OCI-LY3 (cell line): Measurements from ENCODE around the gene WDR31.
"Not testable (repeated sequence)": the region's sequence is repeated elsewhere in the genome, so short reads cannot be mapped to it uniquely, and the experiment has no call there.

Experiments used
- EZH2phosphoT487 ChIP-seq: fragments of 200-600 bp; shearing (Covaris generic); IDR thresholded peaks from 2 replicates; pipeline ENCODE4 v1.6.1; 2018; ENCODE audit warnings: antibody characterized with exemption, mixed run types, low read depth
- TF ChIP-seq, protein P1 (sequence below): fragments of 200-600, 300-600 bp; sonication (generic); IDR thresholded peaks from 2 replicates; pipeline ENCODE4 v1.5.1; 2014; ENCODE audit warnings: antibody characterized with exemption, low read length, low read depth

DNA sequence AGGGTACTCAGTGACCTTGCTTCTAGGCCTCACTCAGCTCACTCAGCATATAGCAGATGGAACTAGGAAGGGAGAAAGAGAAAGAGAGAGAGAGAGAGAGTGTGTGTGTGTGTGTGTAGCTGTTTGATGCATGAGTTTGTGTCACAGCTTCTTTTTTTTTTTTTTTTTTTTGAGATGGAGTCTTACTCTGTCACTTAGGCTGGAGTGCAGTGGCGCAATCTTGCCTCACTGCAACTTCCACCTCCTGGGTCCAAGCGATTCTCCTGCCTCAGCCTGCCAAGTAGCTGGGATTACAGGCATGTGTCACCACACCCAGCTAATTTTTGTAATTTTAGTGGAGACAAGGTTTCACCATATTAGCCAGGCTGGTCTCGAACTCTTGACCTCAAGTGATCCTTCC, 25.6 kb upstream of the WDR31 start:
- TF ChIP-seq, protein P1, sequence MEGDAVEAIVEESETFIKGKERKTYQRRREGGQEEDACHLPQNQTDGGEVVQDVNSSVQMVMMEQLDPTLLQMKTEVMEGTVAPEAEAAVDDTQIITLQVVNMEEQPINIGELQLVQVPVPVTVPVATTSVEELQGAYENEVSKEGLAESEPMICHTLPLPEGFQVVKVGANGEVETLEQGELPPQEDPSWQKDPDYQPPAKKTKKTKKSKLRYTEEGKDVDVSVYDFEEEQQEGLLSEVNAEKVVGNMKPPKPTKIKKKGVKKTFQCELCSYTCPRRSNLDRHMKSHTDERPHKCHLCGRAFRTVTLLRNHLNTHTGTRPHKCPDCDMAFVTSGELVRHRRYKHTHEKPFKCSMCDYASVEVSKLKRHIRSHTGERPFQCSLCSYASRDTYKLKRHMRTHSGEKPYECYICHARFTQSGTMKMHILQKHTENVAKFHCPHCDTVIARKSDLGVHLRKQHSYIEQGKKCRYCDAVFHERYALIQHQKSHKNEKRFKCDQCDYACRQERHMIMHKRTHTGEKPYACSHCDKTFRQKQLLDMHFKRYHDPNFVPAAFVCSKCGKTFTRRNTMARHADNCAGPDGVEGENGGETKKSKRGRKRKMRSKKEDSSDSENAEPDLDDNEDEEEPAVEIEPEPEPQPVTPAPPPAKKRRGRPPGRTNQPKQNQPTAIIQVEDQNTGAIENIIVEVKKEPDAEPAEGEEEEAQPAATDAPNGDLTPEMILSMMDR, result not testable (repeated sequence)
- TF ChIP-seq EZH2phosphoT487, result not testable (repeated sequence)
